ENCODE results near the gene PIK3R3. TPM values are rescaled to one million over a fixed set of nuclear protein-coding genes. Genes with fewer than 3 reads are reported as not detected.

Gene PIK3R3
- total RNA-seq, 1 experiment from 2014 or later: 12.4 TPM

- H3T11ph ChIP-seq (ENCODE audit: low read length): no peak overlapping the region
- H3K23ac ChIP-seq (ENCODE audit: insufficient read length, low read depth, low read length): no peak overlapping the region
- H3K4ac ChIP-seq (ENCODE audit: low read depth, low read length): no peak overlapping the region
- H2BK120ac ChIP-seq (ENCODE audit: low read depth, low read length, poor library complexity, severe bottlenecking): no peak overlapping the region
- H3K27me3 ChIP-seq (ENCODE audit: insufficient read depth, low read length): no peaks in the 10 kb centered on the region
- no peaks in the 10 kb centered on the region for H3K79me2 ChIP-seq (ENCODE audit: insufficient read depth, low read length)
- H2BK5ac ChIP-seq (ENCODE audit: insufficient read length, low read length): no peak overlapping the region
- H3K27ac ChIP-seq (ENCODE audit: insufficient read length, low read depth, low read length): no peak overlapping the region
- H2BK15ac ChIP-seq (ENCODE audit: low read depth, low read length): no peak overlapping the region
- H4K91ac ChIP-seq (ENCODE audit: insufficient read length, low read depth, low read length): no peak overlapping the region
- no peaks in the 10 kb centered on the region for H3K79me1 ChIP-seq (ENCODE audit: insufficient read depth, low read depth, low read length, poor library complexity, severe bottlenecking)
- H3K27me3 Mint-ChIP-seq (ENCODE audit: low read depth): no peaks in the 10 kb centered on the region
- H3K9ac ChIP-seq (ENCODE audit: extremely low read depth, insufficient read length, low read length): no peak overlapping the region
- H3K4me2 ChIP-seq (ENCODE audit: insufficient read depth, insufficient read length, low read length): no peak overlapping the region
- no peak overlapping the region for H2AK5ac ChIP-seq (ENCODE audit: insufficient read length, low read length)
- no peaks in the 10 kb centered on the region for H3K9me3 Mint-ChIP-seq
- H3K9me3 ChIP-seq (ENCODE audit: control insufficient read depth, low read depth, low read length): no peaks in the 10 kb centered on the region
- H4K5ac ChIP-seq (ENCODE audit: insufficient read length, low read depth, low read length): no peak overlapping the region
- no peak overlapping the region for H3K4me3 Mint-ChIP-seq
- no peaks in the 10 kb centered on the region for H3K23me2 ChIP-seq (ENCODE audit: insufficient read length, low read depth, low read length, poor library complexity, severe bottlenecking)
- H3K18ac ChIP-seq (ENCODE audit: insufficient read length, low read depth, low read length): no peak overlapping the region
- peaks cover 5 to 6% of the 10 kb centered on the region in 2 experiments for H3K4me1 Mint-ChIP-seq
- H4K20me1 ChIP-seq (ENCODE audit: control insufficient read depth, insufficient read depth, insufficient read length): no peaks in the 10 kb centered on the region
- H2BK20ac ChIP-seq (ENCODE audit: low read depth, low read length, poor library complexity, severe bottlenecking): no peak overlapping the region
- no peak overlapping the region for H4K8ac ChIP-seq (replicated peaks; ENCODE audit: insufficient read length, low read depth, low read length)
- no peak overlapping the region for H3K56ac ChIP-seq (ENCODE audit: insufficient read length, low read depth, low read length)
- H3K14ac ChIP-seq (ENCODE audit: insufficient read depth, low read length): no peak overlapping the region
- H2AFZ ChIP-seq (ENCODE audit: low read length): no peak overlapping the region
- DNase-seq: no peak
- H3K4me1 ChIP-seq (ENCODE audit: insufficient read depth, low read length): no peaks in the 10 kb centered on the region
- H3K27ac Mint-ChIP-seq: no peak overlapping the region
- H3K36me3 Mint-ChIP-seq (ENCODE audit: insufficient read depth in 1 of 3, low read depth in 3 of 3): 0 out of 7 replicates have a peak, but pooled peaks cover 0 to 2% (median 0%) of the 10 kb centered on the region in 3 experiments
- TF ChIP-seq CTCF (conservative IDR thresholded peaks at IDR 0.05): no peak
- H2BK12ac ChIP-seq (ENCODE audit: insufficient read length, low read depth, low read length): no peak overlapping the region
- no CpG with 5 or more reads among the region's 1 CpG for WGBS (ENCODE audit: extremely low coverage, insufficient read length, low lambda C conversion rate)
Observed at GRCh38 chr1:46084553-46085451, 47.6 kb downstream of the PIK3R3 start.

Data from H9 (cell line).